OCI-LY7 (cell line): Measurements from ENCODE around the gene USP21. TPM values are rescaled to one million over a fixed set of nuclear protein-coding genes. Genes with fewer than 3 reads are reported as not detected.
A peak's percentile ranks its signal among the peaks of the same experiment; 100 is the strongest.

Experiments
- BruUV-seq: library from RNA; stranded (reverse); fragments of 400-500 nt; replicated peaks from 2 replicates; lab custom pipeline; 2021; lab: Mats Ljungman, UMichigan
- CTCF ChIA-PET: fragments of 300-600 bp; sonication (Branson Sonifier 250); formaldehyde crosslinking; loops from one replicate; lab custom pipeline; 2022; ENCODE audit warnings: antibody characterized with exemption; ENCODE audit not compliant: unreplicated experiment; lab: Charles Lee
- POLR2A ChIA-PET: fragments of 300-600 bp; sonication (Branson Sonifier 250); formaldehyde crosslinking; loops from one replicate; lab custom pipeline; 2022; ENCODE audit warnings: antibody characterized with exemption; lab: Charles Lee
- DNase-seq: peaks from one replicate; pipeline ENCODE4 v3.0.0-alpha.2; 2015; ENCODE audit warnings: low spot score
- H2AFZ ChIP-seq: fragments of 200-600 bp; sonication (generic), shearing (Covaris generic); 2 replicates; pipeline ENCODE4 v1.6.1; 2014; ENCODE audit warnings: mild to moderate bottlenecking, antibody characterized with exemption, low read length, moderate library complexity
- H3K27ac ChIP-seq: fragments of 200-600 bp; sonication (generic); 2 replicates; pipeline ENCODE4 v1.5.1; 2014; ENCODE audit warnings: mixed run types, low read depth, mild to moderate bottlenecking, moderate library complexity, low read length, inconsistent platforms; ENCODE audit not compliant: poor library complexity, severe bottlenecking
- H3K36me3 ChIP-seq: fragments of 200-600 bp; sonication (generic); 2 replicates; pipeline ENCODE4 v1.6.1; 2014; ENCODE audit warnings: mild to moderate bottlenecking, antibody characterized with exemption, low read length, moderate library complexity, mixed read lengths; ENCODE audit not compliant: insufficient read depth
- H3K4me1 ChIP-seq: fragments of 200-600 bp; sonication (generic); 2 replicates; pipeline ENCODE4 v1.5.1; 2014; ENCODE audit warnings: mild to moderate bottlenecking, low read length; ENCODE audit not compliant: insufficient read depth, poor library complexity, severe bottlenecking
- H3K4me2 ChIP-seq: fragments of 200-600 bp; sonication (generic); 2 replicates; pipeline ENCODE4 v1.6.1; 2014; ENCODE audit warnings: mild to moderate bottlenecking, low read length
- H3K4me3 ChIP-seq: fragments of 200-600 bp; sonication (generic); 2 replicates; pipeline ENCODE4 v1.5.1; 2014; ENCODE audit warnings: mild to moderate bottlenecking, low read depth, low read length; ENCODE audit not compliant: poor library complexity, severe bottlenecking
- H3K79me2 ChIP-seq: fragments of 200-600 bp; sonication (generic); 2 replicates; pipeline ENCODE4 v1.6.1; 2016; ENCODE audit warnings: low read depth, mild to moderate bottlenecking, low read length, moderate library complexity, mixed read lengths; ENCODE audit not compliant: insufficient read depth
- H3K9me2 ChIP-seq: fragments of 200-600 bp; sonication (generic); 2 replicates; pipeline ENCODE4 v1.6.1; 2016; ENCODE audit warnings: mild to moderate bottlenecking, low read length, mixed read lengths; ENCODE audit not compliant: insufficient read depth
- H3K9me3 ChIP-seq: fragments of 200-600 bp; sonication (generic); 2 replicates; pipeline ENCODE4 v1.6.1; 2014; ENCODE audit warnings: mild to moderate bottlenecking, mixed run types, low read length, mixed read lengths
- H4K20me1 ChIP-seq: fragments of 200-600 bp; sonication (generic); 2 replicates; pipeline ENCODE4 v1.6.1; 2014; ENCODE audit warnings: mild to moderate bottlenecking, antibody characterized with exemption, low read length, moderate library complexity, mixed read lengths; ENCODE audit not compliant: insufficient read depth
- EZH2phosphoT487 ChIP-seq: fragments of 200-600 bp; sonication (generic); IDR thresholded peaks from 2 replicates; pipeline ENCODE4 v1.6.1; 2018; ENCODE audit warnings: low read depth, borderline replicate concordance, mild to moderate bottlenecking, mixed run types, antibody characterized with exemption, low read length, moderate library complexity, mixed read lengths
- intact Hi-C: fragments of 100-400 bp; cut with micrococcal nuclease; formaldehyde crosslinking; loops from one replicate; pipeline ENCODE4 v1.10.0; 2022; ENCODE audit not compliant: unreplicated experiment
- total RNA-seq, 2 experiments: library from RNA; depleted of rRNA in 1 of 2; stranded (reverse); fragments of >200 nt in 1 of 2; shearing (Covaris generic) in 1 of 2; gene quantifications; 2 replicates each; pipeline ENCODE4 v1.2.3, GENCODE V29; 2014 to 2022
- TF ChIP-seq, protein P1 (sequence below): fragments of 200-600 bp; sonication (generic); conservative IDR thresholded peaks from 2 replicates; pipeline ENCODE4 v1.5.1; 2014; ENCODE audit warnings: mild to moderate bottlenecking, antibody characterized with exemption, low read length, moderate library complexity, mixed read lengths

Gene USP21
- total RNA-seq, 2 experiments from 2014 or later: 18.4 to 29.5 TPM

- H3K27ac ChIP-seq: no peak overlapping the region
- no TSS peak for BruUV-seq
- no peaks in the 10 kb centered on the region for H4K20me1 ChIP-seq
- H3K79me2 ChIP-seq: peaks cover 4% of the 10 kb centered on the region; the same call in 1 of the 2 replicates
- no peaks in the 10 kb centered on the region for H3K9me3 ChIP-seq
- no peak for DNase-seq
- no peaks in the 10 kb centered on the region for H3K9me2 ChIP-seq
- peaks cover 11% of the 10 kb centered on the region for H3K36me3 ChIP-seq
- ChIA-PET CTCF (no interaction called here), POLR2A (no interaction called here)
- no peak overlapping the region for H3K4me2 ChIP-seq
- no peak overlapping the region; the same call in 1 of the 2 replicates for H2AFZ ChIP-seq
- no peak overlapping the region for H3K4me3 ChIP-seq
- no peak for TF ChIP-seq EZH2phosphoT487
- TF ChIP-seq, protein P1, sequence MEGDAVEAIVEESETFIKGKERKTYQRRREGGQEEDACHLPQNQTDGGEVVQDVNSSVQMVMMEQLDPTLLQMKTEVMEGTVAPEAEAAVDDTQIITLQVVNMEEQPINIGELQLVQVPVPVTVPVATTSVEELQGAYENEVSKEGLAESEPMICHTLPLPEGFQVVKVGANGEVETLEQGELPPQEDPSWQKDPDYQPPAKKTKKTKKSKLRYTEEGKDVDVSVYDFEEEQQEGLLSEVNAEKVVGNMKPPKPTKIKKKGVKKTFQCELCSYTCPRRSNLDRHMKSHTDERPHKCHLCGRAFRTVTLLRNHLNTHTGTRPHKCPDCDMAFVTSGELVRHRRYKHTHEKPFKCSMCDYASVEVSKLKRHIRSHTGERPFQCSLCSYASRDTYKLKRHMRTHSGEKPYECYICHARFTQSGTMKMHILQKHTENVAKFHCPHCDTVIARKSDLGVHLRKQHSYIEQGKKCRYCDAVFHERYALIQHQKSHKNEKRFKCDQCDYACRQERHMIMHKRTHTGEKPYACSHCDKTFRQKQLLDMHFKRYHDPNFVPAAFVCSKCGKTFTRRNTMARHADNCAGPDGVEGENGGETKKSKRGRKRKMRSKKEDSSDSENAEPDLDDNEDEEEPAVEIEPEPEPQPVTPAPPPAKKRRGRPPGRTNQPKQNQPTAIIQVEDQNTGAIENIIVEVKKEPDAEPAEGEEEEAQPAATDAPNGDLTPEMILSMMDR: no peak
- peaks cover 47% of the 10 kb centered on the region for H3K4me1 ChIP-seq
- intact Hi-C loops: no loop called here
Measured at GRCh38 chr1:161199506-161200139, 40.3 kb downstream of the USP21 start.

DNA sequence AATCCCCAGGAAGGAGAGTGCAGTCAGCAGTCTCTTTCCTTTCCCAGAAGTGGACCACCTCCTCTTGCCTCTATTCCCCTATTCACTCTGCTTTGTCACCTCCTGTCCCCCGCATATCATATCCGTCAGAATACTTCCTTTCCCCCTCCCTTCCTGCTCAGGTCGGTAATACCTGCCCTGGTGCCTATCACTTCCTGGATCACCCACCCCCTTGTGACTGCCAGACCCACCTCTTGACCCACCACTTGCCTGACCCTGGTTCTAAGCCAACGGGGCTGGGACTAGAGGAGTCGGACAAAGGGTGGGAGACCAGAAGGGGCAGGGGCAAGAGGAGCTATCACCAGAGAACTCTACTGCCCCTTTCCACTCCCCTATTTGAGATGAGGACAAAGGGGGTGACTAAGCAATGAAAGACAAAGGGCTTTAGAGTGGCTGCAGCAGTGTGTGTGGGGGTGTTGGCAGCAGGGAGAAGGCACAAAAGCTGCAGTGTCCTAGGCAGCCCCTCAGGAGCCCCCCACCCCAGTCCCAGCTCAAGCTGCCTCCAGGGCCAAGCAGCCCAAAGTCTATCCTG lies 41.2 kb downstream of the USP21 start:
- TF ChIP-seq EZH2phosphoT487: no peak
- no TSS peak for BruUV-seq
- no peak for DNase-seq
- Histone ChIP-seq H3K4me2 (0 out of 2 replicates have a peak overlapping the region, but pooled peaks have one; percentile 12), H3K4me3 (no peak overlapping the region), H3K27ac (no peak overlapping the region), H3K36me3 (peaks cover 11% of the 10 kb centered on the region), H3K79me2 (peaks cover 4% of the 10 kb centered on the region; the same call in 1 of the 2 replicates), H4K20me1 (no peaks in the 10 kb centered on the region), H3K9me2 (no peaks in the 10 kb centered on the region), H2AFZ (peak overlapping the region; percentile 94), H3K9me3 (no peaks in the 10 kb centered on the region), H3K4me1 (peaks cover 39% of the 10 kb centered on the region)
- intact Hi-C loops: no loop called here
- CTCF ChIA-PET: interaction anchor here (2.4 kb wide), 1 partner anchor 25 kb away, joined by 12 read pairs; the partner anchor contains the start of gene TOMM40L
- POLR2A ChIA-PET: interaction anchor here (1.1 to 2.8 kb wide), 2 partner anchors 11 to 14 kb away, joined by 5 to 17 read pairs; no protein-coding TSS in a partner anchor

DNA sequence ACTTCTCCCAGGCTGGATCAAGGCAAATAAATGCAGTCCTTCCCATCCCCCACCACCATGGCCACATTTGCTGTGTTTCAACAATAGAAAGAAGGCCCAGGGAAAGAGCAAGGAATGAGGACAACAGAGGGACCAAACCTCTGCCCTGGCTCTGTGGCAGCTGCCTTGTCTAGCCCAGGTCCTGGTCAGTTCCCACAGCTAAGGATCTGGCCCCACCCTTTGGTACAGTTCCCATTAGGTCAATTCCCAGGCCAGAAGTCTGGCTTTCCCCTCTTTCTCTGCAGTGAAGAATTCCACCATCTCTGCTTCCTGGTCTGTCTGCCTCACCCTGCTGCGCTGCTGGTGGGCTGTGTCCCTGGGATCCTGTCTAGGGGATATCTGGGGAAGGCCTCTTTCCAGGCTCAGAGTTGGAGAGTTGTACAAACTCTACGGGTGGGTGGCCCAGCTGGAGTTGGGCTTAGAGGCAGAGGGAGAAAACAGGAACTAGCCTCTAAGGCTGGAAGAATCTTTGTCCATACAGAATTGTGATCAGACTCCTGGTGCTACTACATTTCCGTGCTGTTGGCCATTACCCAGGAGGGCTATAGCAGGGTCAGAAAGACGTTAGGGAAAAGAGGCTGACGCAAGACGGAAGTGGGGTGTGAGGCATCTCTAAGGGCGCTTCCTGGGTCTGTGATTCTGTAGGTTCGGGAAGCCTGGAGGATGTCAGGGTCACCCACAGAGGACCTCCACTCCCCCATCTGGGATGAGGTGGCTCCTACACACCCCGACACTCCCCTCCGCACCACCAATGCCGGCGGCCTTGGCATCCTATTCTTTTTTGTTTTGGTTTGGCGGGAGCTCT lies 41.9 kb downstream of the USP21 start:
- Histone ChIP-seq H3K9me2 (no peaks in the 10 kb centered on the region), H3K4me1 (peaks cover 35% of the 10 kb centered on the region), H3K27ac (peak overlapping the region; percentile 13), H2AFZ (peak overlapping the region; percentile 94), H4K20me1 (no peaks in the 10 kb centered on the region), H3K36me3 (peaks cover 14% of the 10 kb centered on the region), H3K4me2 (peak overlapping the region; percentile 63), H3K79me2 (peaks cover 4% of the 10 kb centered on the region; the same call in 1 of the 2 replicates), H3K4me3 (peak overlapping the region; percentile 75), H3K9me3 (no peaks in the 10 kb centered on the region)
- DNase-seq: no peak
- BruUV-seq: no TSS peak
- ChIA-PET CTCF (interaction anchor here (1.4 to 2.4 kb wide), 4 partner anchors 10 to 181 kb away, joined by 4 to 12 read pairs (median 6); partner anchors contain the start of gene TOMM40L), POLR2A (interaction anchor here (0.6 to 2.8 kb wide), 5 partner anchors 10 to 1546 kb away, joined by 3 to 22 read pairs (median 5); no protein-coding TSS in a partner anchor)
- no peak for TF ChIP-seq EZH2phosphoT487
- TF ChIP-seq, protein P1: no peak
- intact Hi-C loops: no loop called here
